Measurements from ENCODE around the gene MANF.

The MANF gene

GRCh38 chr3:51378726-51379125 is 6.4 kb upstream of the MANF start:
- Histone ChIP-seq H3K36me3 (ENCODE audit: control insufficient read depth, low read length) (peaks cover 3% of the 10 kb centered on the region; the same call in 1 of the 2 replicates), H3K9me3 (ENCODE audit: control insufficient read depth, insufficient read depth, low read length) (no peaks in the 10 kb centered on the region), H3K27ac (ENCODE audit: low read depth, low read length) (no peak overlapping the region), H4K20me1 (ENCODE audit: control insufficient read depth, insufficient read depth, low read depth, low read length) (no peaks in the 10 kb centered on the region), H3K9me2 (replicated peaks; ENCODE audit: control insufficient read depth, low read length) (no peaks in the 10 kb centered on the region), H3K79me2 (ENCODE audit: control insufficient read depth, low read length) (peaks cover 8% of the 10 kb centered on the region), H3K27me3 (ENCODE audit: control insufficient read depth, low read length) (peaks cover 9% of the 10 kb centered on the region), H3K4me3 (ENCODE audit: low read length) (no peak overlapping the region), H3K4me1 (ENCODE audit: control insufficient read depth, low read length) (peaks cover 9% of the 10 kb centered on the region), H3K4me2 (ENCODE audit: low read length) (no peak overlapping the region), H3F3A (ENCODE audit: control insufficient read depth, insufficient read depth) (no peaks in the 10 kb centered on the region)
- TF ChIP-seq EZH2phosphoT487 (IDR thresholded peaks at IDR 0.05; ENCODE audit: borderline replicate concordance, low read length): no peak

- H3K36me3 ChIP-seq (ENCODE audit: control insufficient read depth, low read length): peaks cover 9% of the 10 kb centered on the region
- no peaks in the 10 kb centered on the region for H4K20me1 ChIP-seq (ENCODE audit: control insufficient read depth, insufficient read depth, low read depth, low read length)
- TF ChIP-seq EZH2phosphoT487 (IDR thresholded peaks at IDR 0.05; ENCODE audit: borderline replicate concordance, low read length): no peak
- no peak for TF ChIP-seq CTCF (IDR thresholded peaks at IDR 0.05; ENCODE audit: low read depth, low read length, poor library complexity, severe bottlenecking)
- H3K27ac ChIP-seq (ENCODE audit: low read depth, low read length): no peak overlapping the region
- no peaks in the 10 kb centered on the region for H3K9me2 ChIP-seq (replicated peaks; ENCODE audit: control insufficient read depth, low read length)
- H3K9me3 ChIP-seq (ENCODE audit: control insufficient read depth, insufficient read depth, low read length): no peaks in the 10 kb centered on the region
- H3K4me1 ChIP-seq (ENCODE audit: control insufficient read depth, low read length): peaks cover 12% of the 10 kb centered on the region
- H3K27me3 ChIP-seq (ENCODE audit: control insufficient read depth, low read length): peaks cover 6% of the 10 kb centered on the region
- H3F3A ChIP-seq (ENCODE audit: control insufficient read depth, insufficient read depth): no peaks in the 10 kb centered on the region
- H3K4me3 ChIP-seq (ENCODE audit: low read length): no peak overlapping the region
- no peak overlapping the region for H3K4me2 ChIP-seq (ENCODE audit: low read length)
- H3K79me2 ChIP-seq (ENCODE audit: control insufficient read depth, low read length): peaks cover 14% of the 10 kb centered on the region
Measured at GRCh38 chr3:51379301-51379700, 5.8 kb upstream of the MANF start.

DNA sequence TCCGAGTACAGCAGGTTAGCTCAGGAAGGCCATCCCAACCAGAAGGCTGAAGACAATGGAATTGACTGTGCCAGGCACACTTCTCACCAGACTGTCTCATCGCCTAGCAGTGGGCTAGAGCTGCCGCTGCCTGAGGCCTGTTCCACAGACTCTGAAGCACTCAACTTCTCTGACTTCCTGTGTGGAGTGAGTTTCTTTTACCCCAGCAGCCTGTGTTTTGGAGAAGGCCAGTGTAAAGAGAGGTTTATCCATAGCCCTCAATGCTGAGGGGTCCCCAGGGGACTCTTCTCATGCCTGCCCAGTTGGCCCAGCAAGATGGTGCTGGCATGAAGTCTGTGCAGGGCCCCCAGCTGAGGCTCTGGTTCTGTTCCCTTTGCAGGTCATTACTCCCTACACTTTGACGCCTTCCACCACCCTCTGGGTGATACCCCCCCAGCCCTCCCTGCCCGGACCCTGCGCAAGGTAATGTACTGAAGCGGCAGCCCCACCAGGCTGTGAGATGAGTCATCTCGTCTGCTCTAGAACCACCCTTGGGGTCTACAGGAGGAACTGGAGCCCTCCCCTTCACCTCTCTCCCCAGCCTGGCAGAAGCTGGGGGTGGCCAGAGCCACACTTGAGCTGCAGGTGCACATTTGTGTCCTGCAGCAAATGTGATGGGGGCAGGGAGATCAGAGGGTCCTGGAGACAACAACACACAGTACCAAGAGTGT is 5.2 kb upstream of the MANF start:
- Histone ChIP-seq H3K4me1 (ENCODE audit: control insufficient read depth, low read length) (peaks cover 12% of the 10 kb centered on the region), H3F3A (ENCODE audit: control insufficient read depth, insufficient read depth) (no peaks in the 10 kb centered on the region), H3K9me3 (ENCODE audit: control insufficient read depth, insufficient read depth, low read length) (no peaks in the 10 kb centered on the region), H3K4me3 (ENCODE audit: low read length) (no peak overlapping the region), H3K27ac (ENCODE audit: low read depth, low read length) (no peak overlapping the region), H3K79me2 (ENCODE audit: control insufficient read depth, low read length) (peaks cover 19% of the 10 kb centered on the region), H3K36me3 (ENCODE audit: control insufficient read depth, low read length) (peaks cover 13% of the 10 kb centered on the region), H3K27me3 (ENCODE audit: control insufficient read depth, low read length) (peaks cover 3% of the 10 kb centered on the region; the same call in 1 of the 2 replicates), H4K20me1 (ENCODE audit: control insufficient read depth, insufficient read depth, low read depth, low read length) (no peaks in the 10 kb centered on the region), H3K4me2 (ENCODE audit: low read length) (no peak overlapping the region), H3K9me2 (replicated peaks; ENCODE audit: control insufficient read depth, low read length) (no peaks in the 10 kb centered on the region)
- TF ChIP-seq EZH2phosphoT487 (IDR thresholded peaks at IDR 0.05; ENCODE audit: borderline replicate concordance, low read length): no peak
- no peak for TF ChIP-seq CTCF (IDR thresholded peaks at IDR 0.05; ENCODE audit: low read depth, low read length, poor library complexity, severe bottlenecking)

DNA sequence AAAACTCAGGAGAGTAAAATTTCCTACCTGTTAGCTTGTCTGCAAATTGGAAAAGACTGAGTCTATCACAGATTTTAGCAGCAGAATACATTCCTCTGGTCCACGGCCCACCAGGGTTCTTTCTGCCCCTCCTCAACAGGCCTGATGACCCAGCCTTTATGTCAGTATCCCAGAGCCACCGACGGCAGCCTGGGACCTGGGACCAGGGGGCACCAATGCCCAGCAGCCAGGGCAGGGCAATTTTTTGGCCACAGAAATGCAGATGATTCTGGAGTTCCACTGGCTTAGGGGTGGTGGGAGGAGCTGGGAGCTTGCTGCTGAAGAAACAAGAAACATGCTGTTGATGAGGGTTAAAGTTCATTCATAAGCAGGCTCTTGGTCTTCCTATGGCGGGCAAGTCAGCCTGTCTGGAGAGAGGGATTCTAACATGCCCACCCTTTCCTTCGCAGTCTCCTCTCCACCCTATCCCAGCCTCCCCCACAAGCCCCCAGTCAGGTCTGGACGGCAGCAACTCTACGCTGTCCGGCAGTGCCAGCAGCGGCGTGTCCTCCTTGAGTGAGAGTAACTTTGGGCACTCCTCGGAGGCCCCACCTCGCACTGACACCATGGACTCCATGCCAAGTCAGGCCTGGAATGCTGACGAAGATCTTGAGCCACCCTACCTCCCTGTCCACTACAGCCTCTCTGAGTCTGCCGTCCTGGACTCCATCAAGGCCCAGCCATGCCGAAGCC is 4.3 kb upstream of the MANF start:
- peaks cover 16% of the 10 kb centered on the region for H3K36me3 ChIP-seq (ENCODE audit: control insufficient read depth, low read length)
- H3K27me3 ChIP-seq (ENCODE audit: control insufficient read depth, low read length): peaks cover 3% of the 10 kb centered on the region; the same call in 1 of the 2 replicates
- H3K79me2 ChIP-seq (ENCODE audit: control insufficient read depth, low read length): peaks cover 23% of the 10 kb centered on the region
- peaks cover 12% of the 10 kb centered on the region for H3K4me1 ChIP-seq (ENCODE audit: control insufficient read depth, low read length)
- no peaks in the 10 kb centered on the region for H3K9me3 ChIP-seq (ENCODE audit: control insufficient read depth, insufficient read depth, low read length)
- TF ChIP-seq CTCF (IDR thresholded peaks at IDR 0.05; ENCODE audit: low read depth, low read length, poor library complexity, severe bottlenecking): no peak
- no peak for TF ChIP-seq EZH2phosphoT487 (IDR thresholded peaks at IDR 0.05; ENCODE audit: borderline replicate concordance, low read length)
- no peak overlapping the region for H3K4me2 ChIP-seq (ENCODE audit: low read length)
- no peak overlapping the region for H3K27ac ChIP-seq (ENCODE audit: low read depth, low read length)
- H3K4me3 ChIP-seq (ENCODE audit: low read length): no peak overlapping the region
- H4K20me1 ChIP-seq (ENCODE audit: control insufficient read depth, insufficient read depth, low read depth, low read length): no peaks in the 10 kb centered on the region
- H3K9me2 ChIP-seq (replicated peaks; ENCODE audit: control insufficient read depth, low read length): no peaks in the 10 kb centered on the region
- H3F3A ChIP-seq (ENCODE audit: control insufficient read depth, insufficient read depth): no peaks in the 10 kb centered on the region

All from DOHH2 (cell line).